ENCODE data around the gene FNDC3A.
A peak's percentile ranks its signal among the peaks of the same experiment; 100 is the strongest.

FNDC3A gene

DNA sequence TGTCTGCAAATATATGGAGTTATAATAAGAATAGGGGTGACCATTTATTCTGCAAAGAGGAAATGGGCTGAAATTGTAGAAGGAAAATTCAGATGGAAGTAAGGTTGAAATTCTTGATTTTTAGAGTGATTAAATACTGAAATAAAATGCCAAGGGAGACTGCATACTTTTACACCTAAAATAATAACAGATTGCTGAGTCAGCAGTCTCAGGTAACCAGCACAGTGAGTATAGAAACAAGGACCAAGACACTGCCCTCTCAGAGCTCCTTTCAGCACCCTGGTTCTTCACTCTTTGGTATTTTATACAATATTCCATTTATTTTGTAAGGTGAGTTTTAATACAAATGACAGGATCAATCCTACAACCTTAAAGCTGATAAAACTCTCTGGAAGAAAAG lies 195.6 kb downstream of the FNDC3A start:
- H3K27ac Mint-ChIP-seq: no peak overlapping the region
- H3K4me1 Mint-ChIP-seq: peaks cover 11% of the 10 kb centered on the region
- H3K27me3 Mint-ChIP-seq: no peaks in the 10 kb centered on the region
- H3K4me3 Mint-ChIP-seq: no peak overlapping the region
- no peaks in the 10 kb centered on the region for H3K9me3 Mint-ChIP-seq
- H3K36me3 Mint-ChIP-seq: peaks cover 26% of the 10 kb centered on the region

DNA sequence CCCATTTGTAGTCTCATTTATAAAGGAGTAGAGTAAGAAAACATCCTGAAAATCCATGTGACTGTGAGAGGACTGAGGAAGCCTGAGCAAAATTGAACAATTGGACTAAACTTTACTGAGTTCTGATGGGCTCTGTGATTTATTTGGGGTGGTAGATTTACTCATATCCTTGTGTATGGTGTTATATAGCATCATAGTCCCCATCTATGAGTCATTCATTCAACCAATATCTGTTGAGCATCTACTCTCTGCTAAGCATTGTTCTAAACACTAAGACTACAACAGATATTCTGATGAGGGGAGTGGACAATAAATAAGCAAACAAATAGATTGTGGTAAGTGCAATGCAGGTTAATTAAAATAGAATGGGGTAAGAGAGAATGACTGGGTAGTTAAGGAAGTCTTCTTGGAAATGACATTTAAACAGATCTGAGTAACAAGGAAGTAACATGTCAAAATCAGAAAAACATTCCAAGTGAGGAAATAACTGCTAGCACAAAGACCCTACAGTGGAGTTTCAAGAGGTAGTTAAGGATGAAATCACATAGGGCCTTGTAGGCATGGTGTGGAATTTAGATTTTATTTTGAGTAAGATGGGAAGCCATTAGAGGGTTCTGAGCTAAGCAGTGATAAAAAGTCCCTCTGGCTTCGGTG lies 208.1 kb downstream of the FNDC3A start:
- Mint-ChIP-seq H3K36me3 (peaks cover 25% of the 10 kb centered on the region), H3K9me3 (no peaks in the 10 kb centered on the region), H3K4me1 (peaks cover 14% of the 10 kb centered on the region)

DNA sequence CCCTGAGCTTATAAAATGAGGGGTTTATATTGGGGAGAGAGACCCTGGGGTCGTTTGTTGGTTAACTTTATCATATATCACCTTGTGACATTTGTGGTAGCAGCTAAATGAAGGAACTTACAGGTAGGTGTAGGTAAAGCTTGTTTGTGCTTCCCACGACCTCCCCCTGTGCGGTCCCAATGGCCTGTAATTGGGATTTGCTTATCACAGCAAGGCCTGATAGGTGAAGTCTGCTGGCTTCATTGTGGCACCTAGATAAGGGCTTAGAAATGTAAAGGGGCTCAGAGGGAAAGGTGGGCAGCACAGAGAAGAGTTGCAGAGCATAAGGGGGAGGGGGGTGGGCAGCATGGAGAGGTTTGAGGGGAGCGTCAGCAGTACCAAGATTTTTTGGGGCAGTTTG lies 208.9 kb downstream of the FNDC3A start:
- peaks cover 22% of the 10 kb centered on the region for H3K36me3 Mint-ChIP-seq
- no peak overlapping the region for H3K4me3 Mint-ChIP-seq
- H3K4me1 Mint-ChIP-seq: peaks cover 14% of the 10 kb centered on the region
- no peak overlapping the region for H3K27ac Mint-ChIP-seq
- no peaks in the 10 kb centered on the region for H3K9me3 Mint-ChIP-seq
- H3K27me3 Mint-ChIP-seq: no peaks in the 10 kb centered on the region

More for the DNA sequence above, 208.1 kb downstream of the FNDC3A start:
- no peaks in the 10 kb centered on the region for H3K27me3 Mint-ChIP-seq
- no peak overlapping the region for H3K4me3 Mint-ChIP-seq
- no peak overlapping the region for H3K27ac Mint-ChIP-seq

DNA sequence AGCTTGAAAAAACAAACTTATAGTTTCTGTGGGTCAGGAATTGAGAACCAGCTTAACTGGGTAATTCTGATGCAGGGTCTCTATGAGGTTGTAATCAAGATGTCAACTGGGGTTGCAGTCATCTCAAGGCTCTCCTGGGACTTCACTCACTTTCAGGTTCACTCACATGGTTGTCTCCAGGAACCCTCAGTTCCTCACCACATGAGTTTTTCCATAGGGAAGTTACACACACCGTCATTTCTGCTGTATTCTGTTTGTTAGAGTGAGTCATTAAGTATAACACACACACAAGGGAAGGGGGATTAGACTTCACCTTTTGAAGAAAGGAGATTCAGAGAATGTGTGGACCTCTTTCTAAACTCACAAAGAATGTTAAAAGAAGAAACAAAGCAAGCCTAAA lies 209.6 kb downstream of the FNDC3A start:
- Mint-ChIP-seq H3K27ac (peak overlapping the region; percentile 30), H3K36me3 (peaks cover 21% of the 10 kb centered on the region), H3K4me1 (peaks cover 14% of the 10 kb centered on the region), H3K9me3 (no peaks in the 10 kb centered on the region), H3K4me3 (no peak overlapping the region), H3K27me3 (no peaks in the 10 kb centered on the region)

DNA sequence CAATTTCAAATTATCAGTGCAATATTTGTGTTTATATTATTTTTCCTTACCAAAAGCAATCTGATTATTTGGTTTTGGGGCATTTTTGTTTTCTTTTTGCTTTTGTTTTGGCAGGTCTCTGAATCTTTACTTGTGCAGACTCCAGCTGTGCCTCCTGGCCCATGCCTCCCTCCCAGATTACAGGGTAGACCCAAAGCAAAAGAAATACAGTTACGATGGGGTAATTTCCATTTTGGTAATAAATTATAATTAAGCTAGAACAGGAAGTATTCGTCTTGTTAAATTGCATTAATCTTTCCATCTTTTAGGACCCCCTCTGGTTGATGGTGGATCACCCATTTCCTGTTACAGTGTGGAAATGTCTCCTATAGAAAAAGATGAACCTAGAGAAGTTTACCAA lies 215.2 kb downstream of the FNDC3A start:
- H3K4me3 Mint-ChIP-seq: no peak overlapping the region

DNA sequence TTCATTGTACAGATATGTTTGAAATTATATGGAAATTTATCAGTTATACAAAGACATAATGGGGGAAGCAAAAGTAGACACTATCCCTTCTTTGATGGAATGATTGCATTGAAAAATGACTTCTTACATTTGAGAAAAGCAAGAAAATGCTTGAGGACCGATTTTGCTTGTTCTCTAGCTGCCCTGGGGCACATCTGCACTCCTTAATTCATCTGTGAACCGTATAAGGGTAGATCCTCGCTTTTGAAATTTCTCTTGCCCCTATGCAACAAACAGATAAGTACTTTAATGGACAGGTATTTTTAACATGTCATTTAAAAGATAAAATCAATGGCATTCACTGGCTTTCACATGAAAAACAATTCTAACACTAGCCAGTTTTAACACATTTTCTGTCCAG lies 230.9 kb downstream of the FNDC3A start:
- Mint-ChIP-seq H3K27ac (no peak overlapping the region), H3K36me3 (peaks cover 21% of the 10 kb centered on the region), H3K9me3 (no peaks in the 10 kb centered on the region), H3K4me1 (no peaks in the 10 kb centered on the region), H3K27me3 (no peaks in the 10 kb centered on the region), H3K4me3 (no peak overlapping the region)

More for the DNA sequence above, 215.2 kb downstream of the FNDC3A start:
- Mint-ChIP-seq H3K9me3 (no peaks in the 10 kb centered on the region), H3K4me1 (peaks cover 10% of the 10 kb centered on the region), H3K36me3 (peaks cover 18% of the 10 kb centered on the region), H3K27ac (no peak overlapping the region), H3K27me3 (no peaks in the 10 kb centered on the region)

DNA sequence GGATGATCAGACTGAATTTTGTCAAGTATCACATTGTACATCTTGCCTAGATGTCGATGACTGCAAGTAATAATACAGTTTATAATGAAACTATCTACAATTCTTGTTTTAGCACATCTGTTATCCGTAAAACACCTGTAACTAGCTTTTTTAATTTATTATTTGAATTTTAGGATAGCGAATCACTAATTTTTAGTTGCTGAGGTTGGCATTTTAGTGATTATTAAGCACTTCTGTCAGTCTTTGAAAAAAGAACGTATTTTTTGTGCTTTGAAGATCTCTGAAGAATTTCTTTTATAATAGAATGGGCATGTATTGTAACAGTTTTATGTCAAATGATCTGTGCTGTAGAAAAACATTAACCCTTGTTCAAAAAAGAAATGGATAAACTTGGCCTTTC lies 232.9 kb downstream of the FNDC3A start:
- no peak overlapping the region for H3K27ac Mint-ChIP-seq
- peaks cover 17% of the 10 kb centered on the region for H3K36me3 Mint-ChIP-seq
- H3K4me1 Mint-ChIP-seq: no peaks in the 10 kb centered on the region
- H3K27me3 Mint-ChIP-seq: no peaks in the 10 kb centered on the region
- no peak overlapping the region for H3K4me3 Mint-ChIP-seq
- no peaks in the 10 kb centered on the region for H3K9me3 Mint-ChIP-seq

DNA sequence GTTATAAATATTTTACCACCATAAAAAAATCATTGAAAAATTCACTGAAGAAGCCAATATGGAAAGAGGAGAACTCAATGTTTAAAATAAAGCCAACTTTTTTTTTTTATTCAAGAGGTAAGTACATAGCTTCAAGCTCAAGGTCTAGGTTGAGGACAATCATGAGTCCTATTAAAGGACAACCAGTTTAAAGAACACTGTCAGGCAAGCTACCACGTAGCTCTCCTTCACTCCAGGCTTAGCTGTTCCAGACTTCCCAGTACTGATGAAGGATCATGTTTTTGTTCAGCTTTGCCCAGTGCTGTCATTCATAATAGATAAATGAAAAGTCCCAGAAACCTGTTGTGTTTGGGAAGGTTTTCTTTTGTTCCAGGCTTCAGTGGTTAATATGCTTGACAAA lies 234.4 kb downstream of the FNDC3A start:
- peaks cover 11% of the 10 kb centered on the region for H3K36me3 Mint-ChIP-seq
- H3K9me3 Mint-ChIP-seq: no peaks in the 10 kb centered on the region
- peaks cover 6% of the 10 kb centered on the region for H3K4me1 Mint-ChIP-seq
- H3K27me3 Mint-ChIP-seq: no peaks in the 10 kb centered on the region
- no peak overlapping the region for H3K27ac Mint-ChIP-seq
- no peak overlapping the region for H3K4me3 Mint-ChIP-seq

DNA sequence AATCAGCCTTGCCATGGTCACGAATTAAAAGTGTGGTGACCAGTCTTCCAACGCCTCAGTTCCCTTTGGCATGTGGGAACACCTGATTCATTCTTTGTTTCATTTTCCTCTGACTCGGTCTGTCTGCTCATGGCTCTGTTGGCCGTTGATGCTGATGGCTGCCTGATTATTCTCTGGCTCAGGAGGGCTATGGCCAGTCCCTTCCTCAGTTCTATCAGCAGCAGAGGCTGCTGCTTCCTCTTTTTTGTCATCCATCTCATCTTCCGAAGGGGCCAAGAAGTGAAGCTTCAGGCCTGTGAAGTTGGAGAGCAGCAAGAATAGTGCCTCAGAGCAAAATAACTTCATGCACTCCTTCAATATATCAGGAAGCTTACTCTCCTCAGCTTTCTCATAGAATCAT lies 235.0 kb downstream of the FNDC3A start:
- Mint-ChIP-seq H3K4me1 (peaks cover 8% of the 10 kb centered on the region), H3K36me3 (peaks cover 8% of the 10 kb centered on the region), H3K4me3 (no peak overlapping the region), H3K9me3 (no peaks in the 10 kb centered on the region), H3K27me3 (no peaks in the 10 kb centered on the region), H3K27ac (no peak overlapping the region)

DNA sequence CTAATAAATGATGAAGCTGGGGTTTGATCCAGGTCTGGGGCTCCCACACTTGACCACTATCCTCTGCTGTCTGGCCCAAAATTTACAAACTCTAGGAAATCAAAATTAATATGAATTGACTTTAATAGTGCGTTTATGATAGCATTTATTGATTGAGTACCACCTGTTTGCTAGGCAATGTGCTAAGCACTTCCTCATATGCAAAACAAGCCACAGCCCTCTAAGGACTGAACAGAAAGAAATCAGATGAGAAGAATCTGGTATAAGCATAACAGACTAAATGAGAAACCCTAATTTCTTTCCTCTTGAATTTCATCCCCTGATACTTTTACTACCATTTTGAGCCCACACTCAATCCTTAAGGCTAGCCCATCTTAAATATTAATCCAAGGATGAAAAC lies 237.8 kb downstream of the FNDC3A start:
- H3K4me3 Mint-ChIP-seq: no peak overlapping the region
- peaks cover 6% of the 10 kb centered on the region for H3K36me3 Mint-ChIP-seq
- H3K4me1 Mint-ChIP-seq: peaks cover 13% of the 10 kb centered on the region
- H3K27me3 Mint-ChIP-seq: peaks cover 11% of the 10 kb centered on the region
- H3K27ac Mint-ChIP-seq: no peak overlapping the region
- no peaks in the 10 kb centered on the region for H3K9me3 Mint-ChIP-seq

DNA sequence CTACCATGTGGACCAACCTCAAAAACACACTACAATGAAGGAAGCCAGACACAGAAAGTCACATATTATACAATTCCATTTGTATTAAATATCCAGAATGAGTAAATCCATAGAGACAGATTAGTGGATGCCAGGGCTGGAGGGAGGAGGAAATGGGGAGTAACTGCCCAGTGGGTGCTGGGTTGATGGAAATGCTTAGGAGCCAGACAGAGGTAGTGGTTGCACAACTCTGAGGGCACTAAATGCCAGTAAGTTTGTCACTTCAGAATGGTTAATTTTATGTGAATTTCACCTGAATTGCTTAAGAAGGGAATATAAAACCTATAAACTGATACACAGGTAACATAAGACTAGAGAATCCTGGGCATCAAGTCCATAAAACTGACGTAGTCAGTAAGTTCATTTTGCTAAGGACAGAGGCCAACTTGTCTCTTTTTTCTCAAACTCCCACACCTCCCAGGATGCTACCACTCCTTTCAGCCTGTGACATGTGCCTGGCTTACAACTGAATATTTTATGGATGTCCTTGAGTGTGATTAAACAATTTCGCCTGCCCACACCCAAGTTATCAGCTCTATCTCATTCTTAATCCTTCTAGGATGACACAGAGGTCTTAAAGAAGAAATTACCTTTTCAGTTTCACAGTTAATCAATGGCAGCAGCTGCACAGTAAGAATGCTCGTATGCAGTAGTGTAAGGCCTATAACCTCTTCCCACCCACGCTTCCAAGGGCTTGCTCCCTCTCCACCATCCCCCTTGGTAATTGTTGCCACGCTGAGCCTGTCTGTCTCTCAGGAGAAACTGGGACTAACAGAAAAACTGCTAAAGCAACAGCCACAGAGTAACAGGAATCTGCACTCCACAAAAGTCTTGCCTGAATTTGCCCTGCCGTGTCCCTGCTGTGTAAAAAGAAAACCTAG lies 238.5 kb downstream of the FNDC3A start:
- Mint-ChIP-seq H3K36me3 (peaks cover 6% of the 10 kb centered on the region), H3K27ac (no peak overlapping the region), H3K4me1 (peaks cover 13% of the 10 kb centered on the region), H3K9me3 (no peaks in the 10 kb centered on the region), H3K4me3 (no peak overlapping the region), H3K27me3 (peaks cover 19% of the 10 kb centered on the region)

DNA sequence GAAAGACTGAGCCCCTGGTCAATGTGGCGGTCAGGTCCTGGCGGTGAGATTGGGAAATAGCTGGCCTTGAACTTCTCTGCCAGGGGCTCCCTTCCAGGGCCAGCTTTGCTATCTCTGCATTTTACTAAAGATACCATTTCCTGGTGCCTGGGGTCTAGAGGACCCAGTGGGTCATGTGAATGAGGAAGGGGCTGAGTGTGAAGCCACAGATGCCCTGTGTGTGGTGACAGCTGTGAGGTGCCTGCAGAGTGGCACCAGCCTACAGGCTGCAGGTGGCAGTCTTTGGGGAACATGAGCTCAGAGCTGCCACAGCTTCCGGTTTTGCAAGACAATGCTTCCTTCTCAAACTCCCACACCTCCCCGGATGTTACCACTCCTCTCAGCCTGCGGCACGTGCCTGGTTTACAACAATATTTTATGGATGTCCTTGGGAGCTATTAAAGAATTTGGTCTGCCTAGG lies 239.2 kb downstream of the FNDC3A start:
- peaks cover 24% of the 10 kb centered on the region for H3K27me3 Mint-ChIP-seq
- peaks cover 6% of the 10 kb centered on the region for H3K36me3 Mint-ChIP-seq
- no peaks in the 10 kb centered on the region for H3K9me3 Mint-ChIP-seq
- no peak overlapping the region for H3K4me3 Mint-ChIP-seq
- no peak overlapping the region for H3K27ac Mint-ChIP-seq
- H3K4me1 Mint-ChIP-seq: peaks cover 13% of the 10 kb centered on the region

DNA sequence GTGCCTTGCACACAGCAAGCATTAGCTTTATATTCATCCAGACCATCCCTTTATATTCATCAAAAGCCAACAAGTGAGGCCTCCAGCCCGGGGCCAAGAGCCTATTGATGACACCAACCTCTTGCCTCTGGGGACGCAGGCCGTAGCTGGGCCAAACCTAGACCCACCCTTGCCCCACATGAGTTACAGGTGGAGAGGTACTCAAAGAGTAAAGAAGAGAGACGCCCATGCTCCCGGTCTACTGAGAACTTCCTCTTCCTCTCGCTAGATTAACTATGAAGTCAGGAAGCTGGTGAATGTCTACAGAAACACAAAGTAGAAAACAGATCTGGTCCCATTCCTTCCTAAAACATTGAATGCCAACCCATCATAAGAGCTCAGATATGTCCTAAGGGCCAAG lies 240.6 kb downstream of the FNDC3A start:
- no peaks in the 10 kb centered on the region for H3K9me3 Mint-ChIP-seq
- no peak overlapping the region for H3K27ac Mint-ChIP-seq
- peaks cover 15% of the 10 kb centered on the region for H3K4me1 Mint-ChIP-seq
- no peak overlapping the region for H3K4me3 Mint-ChIP-seq
- H3K27me3 Mint-ChIP-seq: peaks cover 26% of the 10 kb centered on the region
- peaks cover 4% of the 10 kb centered on the region for H3K36me3 Mint-ChIP-seq

DNA sequence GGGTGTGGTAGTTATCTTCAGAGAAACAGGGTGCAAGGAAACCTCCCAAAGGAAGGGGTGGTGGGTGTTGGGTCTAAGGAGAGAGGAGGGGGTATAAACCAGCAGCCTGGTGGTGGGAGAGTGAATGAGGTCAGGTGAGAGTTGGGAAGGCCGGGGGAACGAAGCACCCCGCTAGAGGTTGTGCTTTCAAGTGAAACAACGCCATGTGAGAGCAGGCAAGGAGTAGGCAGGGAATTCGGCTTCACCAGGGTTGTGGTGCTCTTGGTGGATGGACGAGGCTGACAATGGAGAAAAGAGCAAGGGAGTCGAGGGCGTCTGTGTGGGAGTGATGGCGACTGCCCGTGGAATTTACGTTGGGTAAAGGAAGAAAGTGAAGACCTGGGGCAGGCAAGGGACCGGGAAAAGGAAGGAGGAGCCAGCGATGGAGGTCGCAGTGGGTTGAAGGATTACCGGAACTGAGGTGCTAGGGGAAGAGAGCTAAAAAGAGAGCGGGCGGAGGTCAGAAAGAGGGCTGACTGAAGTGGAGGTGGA lies 242.3 kb downstream of the FNDC3A start:
- peak overlapping the region; percentile 1 for H3K27ac Mint-ChIP-seq
- H3K4me3 Mint-ChIP-seq: no peak overlapping the region

DNA sequence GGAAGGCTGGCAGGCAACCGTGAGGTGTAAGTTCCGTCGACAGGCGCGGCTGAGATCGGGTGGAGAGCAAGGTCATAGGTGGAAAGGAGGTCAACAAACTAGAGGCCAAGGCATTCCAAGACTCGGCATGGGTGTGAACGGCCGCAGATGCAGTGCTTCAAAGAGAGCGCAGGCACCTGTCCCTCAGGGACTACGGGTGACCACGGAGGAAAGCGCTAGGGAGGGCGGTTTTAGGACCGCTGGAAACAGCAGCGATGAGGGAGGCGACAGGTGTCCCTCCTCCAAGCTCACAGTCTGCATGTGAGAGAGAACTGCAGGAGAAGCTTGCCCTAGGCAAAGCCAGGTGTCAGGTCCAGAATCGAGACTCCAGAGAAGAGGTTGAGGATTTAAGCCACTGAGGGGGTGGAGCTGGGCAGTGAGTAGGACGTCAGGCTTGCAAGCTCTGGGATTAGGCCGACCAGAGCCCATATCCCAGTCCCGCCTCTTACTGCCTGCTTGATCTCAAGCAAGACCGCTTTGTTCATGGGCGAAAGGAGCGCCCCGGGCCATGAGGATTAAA lies 242.9 kb downstream of the FNDC3A start:
- H3K27ac Mint-ChIP-seq: no peak overlapping the region

More for the DNA sequence above, 242.3 kb downstream of the FNDC3A start:
- peaks cover 40% of the 10 kb centered on the region for H3K27me3 Mint-ChIP-seq
- H3K9me3 Mint-ChIP-seq: no peaks in the 10 kb centered on the region
- peaks cover 4% of the 10 kb centered on the region for H3K36me3 Mint-ChIP-seq
- peaks cover 21% of the 10 kb centered on the region for H3K4me1 Mint-ChIP-seq

DNA sequence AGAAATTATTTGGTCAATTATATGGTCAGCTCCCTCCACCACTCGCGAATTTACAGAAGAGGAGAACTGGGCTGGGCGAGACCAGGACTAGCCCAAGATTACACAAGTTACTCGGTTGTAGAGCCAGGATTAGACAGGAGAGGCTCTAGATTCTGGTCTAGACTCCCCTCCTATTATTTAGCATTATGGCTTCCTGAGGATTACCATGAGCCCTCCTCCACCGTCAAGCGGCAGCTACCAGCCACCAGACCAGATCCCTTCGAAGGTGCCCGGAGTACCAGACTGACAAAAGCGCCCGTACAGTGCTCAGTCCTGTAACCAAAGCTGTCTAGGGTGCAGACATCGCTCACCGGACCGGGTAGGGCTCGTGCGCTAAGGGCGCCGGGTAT lies 243.9 kb downstream of the FNDC3A start:
- Mint-ChIP-seq H3K9me3 (no peaks in the 10 kb centered on the region), H3K27ac (no peak overlapping the region), H3K4me1 (peaks cover 19% of the 10 kb centered on the region), H3K4me3 (peak overlapping the region; percentile 68), H3K27me3 (peaks cover 40% of the 10 kb centered on the region), H3K36me3 (peaks cover 4% of the 10 kb centered on the region)

More for the DNA sequence above, 242.9 kb downstream of the FNDC3A start:
- Mint-ChIP-seq H3K27me3 (peaks cover 40% of the 10 kb centered on the region), H3K9me3 (no peaks in the 10 kb centered on the region), H3K4me3 (peak overlapping the region; percentile 19), H3K4me1 (peaks cover 21% of the 10 kb centered on the region), H3K36me3 (peaks cover 4% of the 10 kb centered on the region)
